GM18858 (cell line): ENCODE results near the gene PRDM11.

ENCODE experiments used
- ATAC-seq: cut with Tn5 transposase; IDR thresholded peaks from one replicate; pipeline ENCODE4 v1.9.1; 2021; ENCODE audit not compliant: unreplicated experiment

The PRDM11 gene

GRCh38 chr11:45173064-45173463 lies 26.6 kb downstream of the PRDM11 start:
- no peak for ATAC-seq

- ATAC-seq = no peak
Observed at GRCh38 chr11:45174168-45174835, 27.9 kb downstream of the PRDM11 start.

GRCh38 chr11:45174963-45175362 lies 28.5 kb downstream of the PRDM11 start:
- no peak for ATAC-seq

GRCh38 chr11:45176996-45177395 lies 30.6 kb downstream of the PRDM11 start:
- ATAC-seq = no peak

- no peak for ATAC-seq
Observed at GRCh38 chr11:45178223-45178622, 31.8 kb downstream of the PRDM11 start.

- ATAC-seq = no peak
Observed at GRCh38 chr11:45178890-45179671, 32.6 kb downstream of the PRDM11 start.

- ATAC-seq = no peak
Observed at GRCh38 chr11:45179686-45180178, 33.3 kb downstream of the PRDM11 start.

- ATAC-seq = no peak
Observed at GRCh38 chr11:45180179-45180847, 33.9 kb downstream of the PRDM11 start.

- no peak for ATAC-seq
Observed at GRCh38 chr11:45180848-45181192, 34.4 kb downstream of the PRDM11 start.

GRCh38 chr11:45181193-45181888 lies 34.9 kb downstream of the PRDM11 start:
- no peak for ATAC-seq

- no peak for ATAC-seq
Observed at GRCh38 chr11:45181889-45182550, 35.6 kb downstream of the PRDM11 start.

GRCh38 chr11:45182902-45183301 lies 36.5 kb downstream of the PRDM11 start:
- no peak for ATAC-seq

- ATAC-seq = no peak
Observed at GRCh38 chr11:45184640-45185039, 38.2 kb downstream of the PRDM11 start.

GRCh38 chr11:45185228-45185729 lies 38.8 kb downstream of the PRDM11 start:
- no peak for ATAC-seq

GRCh38 chr11:45187375-45187774 lies 40.9 kb downstream of the PRDM11 start:
- no peak for ATAC-seq

- ATAC-seq = no peak
Observed at GRCh38 chr11:45188127-45188526, 41.7 kb downstream of the PRDM11 start.

GRCh38 chr11:45189230-45189629 lies 42.8 kb downstream of the PRDM11 start:
- ATAC-seq = no peak

- no peak for ATAC-seq
Observed at GRCh38 chr11:45193695-45194094, 47.3 kb downstream of the PRDM11 start.

GRCh38 chr11:45204761-45205160 lies 58.3 kb downstream of the PRDM11 start:
- ATAC-seq = no peak

GRCh38 chr11:45205978-45206377 lies 59.5 kb downstream of the PRDM11 start:
- no peak for ATAC-seq

- ATAC-seq = no peak
Observed at GRCh38 chr11:45208135-45208534, 61.7 kb downstream of the PRDM11 start.
